Kidney glomerular epithelial cell (primary cell): ENCODE data around the gene CNPY3.
A peak's percentile ranks its signal among the peaks of the same experiment; 100 is the strongest.

Source experiments
- DNase-seq: peaks from one replicate; lab custom pipeline; 2025; lab: John Stamatoyannopoulos, UW

Gene CNPY3

GRCh38 chr6:42981836-42982235, 52.6 kb downstream of the CNPY3 start:
- DNase-seq: no peak

DNA sequence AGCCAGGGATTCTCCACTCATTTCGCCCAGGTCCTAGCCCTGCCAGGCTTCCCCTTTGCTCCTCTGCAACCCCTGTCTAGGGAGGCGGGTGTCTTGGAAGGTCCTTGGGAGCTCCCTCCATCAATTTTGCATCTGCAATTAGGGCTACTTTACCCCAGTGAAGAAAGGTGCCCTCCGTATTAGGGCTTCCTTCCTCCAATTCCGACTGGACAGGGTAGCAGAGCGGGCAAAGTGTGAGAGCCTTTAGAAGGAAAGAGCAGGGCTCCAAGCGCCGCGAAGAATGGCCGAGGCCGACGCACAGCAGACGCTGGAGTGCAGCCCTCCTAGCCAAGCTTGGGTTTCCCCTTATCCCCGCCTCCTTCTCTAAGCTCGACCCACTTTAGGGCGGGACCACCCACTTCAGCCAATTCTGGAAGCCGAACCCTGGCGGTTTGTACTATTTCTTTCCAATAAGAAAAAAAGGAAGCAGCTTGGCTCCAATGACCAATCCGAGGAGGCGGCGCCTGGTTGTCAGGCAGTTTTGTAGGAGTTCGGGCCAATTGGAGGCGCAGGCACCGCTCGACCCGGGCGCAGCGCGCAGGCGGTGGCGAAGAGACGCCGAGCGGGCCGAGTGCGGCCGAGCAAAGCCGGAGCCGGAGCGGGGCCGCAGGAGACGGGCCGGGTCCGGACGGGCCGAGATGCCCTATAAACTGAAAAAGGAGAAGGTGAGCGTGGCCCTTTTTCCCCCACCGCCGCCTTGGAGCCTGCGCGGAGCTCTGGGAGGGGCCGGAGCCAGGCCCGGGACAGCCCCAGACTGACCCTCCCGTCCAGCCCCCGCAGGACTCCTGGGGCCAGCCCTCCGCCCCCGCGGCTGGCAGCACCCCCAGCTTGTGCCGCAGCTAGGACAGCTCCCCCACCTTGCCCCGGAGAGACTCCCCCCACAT, 55.0 kb downstream of the CNPY3 start, which contains the start of gene PPP2R5D:
PPP2R5D (plus strand) TSS at position 570 of the 923 bp plus-strand sequence; CDS start at position 678, 108 bp downstream.
- peak; percentile 99 for DNase-seq

- no peak for DNase-seq
These were observed 55.7 kb downstream of the CNPY3 start for GRCh38 chr6:42984924-42985475.

DNA sequence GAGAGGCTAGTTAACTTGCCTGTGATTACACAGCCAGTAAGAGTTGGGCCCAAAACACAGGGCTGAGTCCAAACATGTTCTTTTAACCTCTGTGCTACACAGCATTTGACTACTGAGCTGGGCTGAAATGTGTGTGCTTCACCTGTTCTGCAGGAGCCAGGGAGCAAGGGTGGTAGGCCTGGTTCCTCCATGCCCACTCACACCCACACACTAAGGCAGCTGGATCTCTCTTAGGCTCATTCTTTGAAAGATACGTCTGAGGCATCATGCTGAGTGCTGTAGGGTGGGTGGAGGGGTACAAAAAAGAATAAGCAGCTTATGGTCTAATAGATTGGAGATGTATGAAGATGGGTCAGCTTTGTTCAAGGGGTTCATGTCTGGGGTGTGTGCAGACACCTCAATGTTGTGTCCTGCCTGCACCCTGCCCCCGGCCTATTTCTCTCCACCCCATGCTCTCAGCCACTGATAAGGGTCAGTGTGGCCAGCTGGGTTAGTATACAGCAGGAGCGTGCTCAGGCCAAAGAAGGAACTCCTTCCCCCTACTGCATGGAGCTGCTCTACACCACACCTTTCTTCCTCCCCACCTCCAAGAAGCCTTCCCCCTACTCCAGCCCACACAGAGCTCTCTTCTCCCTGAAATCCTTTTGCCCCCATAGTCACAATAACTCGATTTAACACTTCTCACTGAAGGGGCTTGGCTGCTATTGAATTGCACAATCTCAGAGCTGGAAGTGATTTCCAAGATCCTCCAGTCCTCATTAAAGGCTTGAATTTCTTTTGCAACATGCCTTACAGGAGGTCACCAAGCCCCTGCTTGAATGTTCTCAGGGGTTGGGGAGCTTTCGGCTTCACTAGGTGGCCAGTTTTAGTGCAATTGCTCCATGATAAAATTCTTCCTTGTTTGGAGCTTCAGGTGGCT, 58.5 kb downstream of the CNPY3 start:
- DNase-seq: no peak

GRCh38 chr6:42988486-42989020, 59.3 kb downstream of the CNPY3 start:
- DNase-seq: no peak
